Transverse colon (tissue), 3 donors: ENCODE measurements around the gene NDE1.

Source experiments
- POLR2A ChIP-seq: fragments of 450-650 bp; IDR thresholded peaks from one replicate; pipeline ENCODE4 v1.6.1; 2016; ENCODE audit warnings: antibody characterized with exemption, mild to moderate bottlenecking, moderate library complexity
- TF ChIP-seq, protein P1 (sequence below), 5 experiments: fragments of 200-600 bp in 3 of 5; fragments of 450-650 bp in 2 of 5; sonication (generic) in 3 of 5; IDR thresholded peaks; 1 replicate in 2 of 5; 2 replicates in 3 of 5; pipeline ENCODE4 v1.5.1; 2016 to 2017; ENCODE audit warnings: antibody characterized with exemption in 5 of 5, inconsistent platforms in 3 of 5, mild to moderate bottlenecking in 2 of 5, moderate library complexity in 1 of 5

DNA sequence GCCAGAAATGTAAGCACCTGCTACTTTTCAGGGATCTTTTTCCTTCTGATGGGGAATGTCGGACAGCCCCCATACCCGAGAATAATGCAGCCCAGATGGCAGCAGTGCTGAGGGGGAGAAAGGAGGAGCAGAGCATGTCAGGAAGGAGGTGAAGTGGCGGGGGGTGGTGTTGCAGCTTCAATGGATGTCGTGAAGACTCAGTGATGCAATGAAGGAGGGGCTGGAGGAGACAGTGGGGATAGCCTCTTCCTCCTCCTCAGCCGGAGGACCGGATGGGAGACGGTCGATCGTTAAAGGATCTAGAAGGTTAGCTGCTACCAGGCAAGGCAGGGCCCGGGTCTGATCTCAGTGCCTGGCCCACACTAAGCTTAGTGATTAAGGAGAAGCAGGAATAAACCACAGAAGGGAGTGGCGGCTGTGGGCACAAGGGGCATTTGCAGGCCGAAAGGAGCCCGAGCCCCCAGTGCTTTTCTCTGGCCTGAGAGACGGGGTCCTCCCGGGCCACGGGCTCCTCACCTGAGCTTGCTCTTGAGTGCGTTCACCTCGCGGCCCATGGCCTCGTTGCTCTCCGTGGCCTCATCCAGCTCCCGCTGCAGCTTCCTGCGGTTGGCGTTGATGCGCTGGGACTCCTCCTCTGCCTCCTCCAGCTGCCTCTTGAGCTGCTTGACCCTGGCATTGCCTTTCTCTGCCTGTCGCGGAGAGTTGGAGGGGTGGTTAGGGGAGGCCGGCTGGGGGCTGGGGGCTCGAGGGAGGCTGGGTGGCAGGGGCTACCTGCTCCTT, 64.5 kb downstream of the NDE1 start:
- TF ChIP-seq, protein P1, sequence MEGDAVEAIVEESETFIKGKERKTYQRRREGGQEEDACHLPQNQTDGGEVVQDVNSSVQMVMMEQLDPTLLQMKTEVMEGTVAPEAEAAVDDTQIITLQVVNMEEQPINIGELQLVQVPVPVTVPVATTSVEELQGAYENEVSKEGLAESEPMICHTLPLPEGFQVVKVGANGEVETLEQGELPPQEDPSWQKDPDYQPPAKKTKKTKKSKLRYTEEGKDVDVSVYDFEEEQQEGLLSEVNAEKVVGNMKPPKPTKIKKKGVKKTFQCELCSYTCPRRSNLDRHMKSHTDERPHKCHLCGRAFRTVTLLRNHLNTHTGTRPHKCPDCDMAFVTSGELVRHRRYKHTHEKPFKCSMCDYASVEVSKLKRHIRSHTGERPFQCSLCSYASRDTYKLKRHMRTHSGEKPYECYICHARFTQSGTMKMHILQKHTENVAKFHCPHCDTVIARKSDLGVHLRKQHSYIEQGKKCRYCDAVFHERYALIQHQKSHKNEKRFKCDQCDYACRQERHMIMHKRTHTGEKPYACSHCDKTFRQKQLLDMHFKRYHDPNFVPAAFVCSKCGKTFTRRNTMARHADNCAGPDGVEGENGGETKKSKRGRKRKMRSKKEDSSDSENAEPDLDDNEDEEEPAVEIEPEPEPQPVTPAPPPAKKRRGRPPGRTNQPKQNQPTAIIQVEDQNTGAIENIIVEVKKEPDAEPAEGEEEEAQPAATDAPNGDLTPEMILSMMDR (IDR thresholded peaks at IDR 0.05): no peak
- TF ChIP-seq POLR2A: no peak
